ENCODE results near the gene GEMIN5. TPM values are rescaled to one million over a fixed set of nuclear protein-coding genes. Genes with fewer than 3 reads are reported as not detected.

The GEMIN5 gene
- total and polyA plus RNA-seq, 2 experiments from 2014 or later: 18.3 to 46.7 TPM

DNA sequence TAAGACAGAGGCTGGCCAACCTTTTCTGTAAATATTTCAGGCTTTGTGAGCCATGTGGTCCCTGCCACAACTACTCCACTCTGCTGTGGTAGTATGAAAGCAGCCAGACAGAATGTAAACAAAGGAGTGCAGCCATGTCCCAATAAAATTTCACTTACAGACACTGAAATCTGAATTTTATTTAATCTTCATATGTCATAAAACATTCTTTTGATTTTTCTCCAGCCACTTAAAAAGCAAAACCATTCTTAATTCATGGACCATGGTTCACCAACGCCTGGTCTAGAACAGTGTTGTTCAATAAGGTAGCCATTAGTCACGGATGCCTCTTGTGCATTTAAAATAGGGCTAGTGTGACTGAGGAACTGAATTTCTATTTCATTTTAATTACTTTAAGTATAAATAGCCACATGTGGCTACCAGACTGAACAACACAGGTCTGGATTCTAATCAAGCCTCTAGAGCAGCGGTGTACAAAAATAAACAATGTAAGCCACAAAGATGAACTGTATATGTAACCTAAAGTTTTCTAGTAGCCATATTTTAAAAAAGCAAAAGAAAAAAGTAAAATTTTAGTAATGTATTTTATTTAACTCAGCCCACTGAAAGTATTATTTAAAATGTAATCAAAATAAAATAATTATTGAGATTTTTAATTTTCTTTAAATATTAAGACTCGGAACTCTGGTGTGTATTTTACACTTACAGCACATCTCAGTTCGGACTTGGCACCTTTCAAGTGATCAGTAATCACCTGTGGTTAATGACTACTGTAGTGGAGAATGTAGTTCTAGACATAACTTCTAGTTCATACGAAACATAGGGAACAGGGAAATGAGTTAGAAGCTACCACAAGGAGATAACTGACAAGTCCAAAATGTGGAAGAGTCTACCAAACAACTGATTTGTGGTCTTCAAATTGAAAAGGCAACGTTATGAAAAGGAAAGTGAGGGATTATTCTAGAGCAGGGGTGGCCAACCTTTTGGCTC lies 14.3 kb downstream of the GEMIN5 start (continued):
- TF ChIP-seq, protein P1, sequence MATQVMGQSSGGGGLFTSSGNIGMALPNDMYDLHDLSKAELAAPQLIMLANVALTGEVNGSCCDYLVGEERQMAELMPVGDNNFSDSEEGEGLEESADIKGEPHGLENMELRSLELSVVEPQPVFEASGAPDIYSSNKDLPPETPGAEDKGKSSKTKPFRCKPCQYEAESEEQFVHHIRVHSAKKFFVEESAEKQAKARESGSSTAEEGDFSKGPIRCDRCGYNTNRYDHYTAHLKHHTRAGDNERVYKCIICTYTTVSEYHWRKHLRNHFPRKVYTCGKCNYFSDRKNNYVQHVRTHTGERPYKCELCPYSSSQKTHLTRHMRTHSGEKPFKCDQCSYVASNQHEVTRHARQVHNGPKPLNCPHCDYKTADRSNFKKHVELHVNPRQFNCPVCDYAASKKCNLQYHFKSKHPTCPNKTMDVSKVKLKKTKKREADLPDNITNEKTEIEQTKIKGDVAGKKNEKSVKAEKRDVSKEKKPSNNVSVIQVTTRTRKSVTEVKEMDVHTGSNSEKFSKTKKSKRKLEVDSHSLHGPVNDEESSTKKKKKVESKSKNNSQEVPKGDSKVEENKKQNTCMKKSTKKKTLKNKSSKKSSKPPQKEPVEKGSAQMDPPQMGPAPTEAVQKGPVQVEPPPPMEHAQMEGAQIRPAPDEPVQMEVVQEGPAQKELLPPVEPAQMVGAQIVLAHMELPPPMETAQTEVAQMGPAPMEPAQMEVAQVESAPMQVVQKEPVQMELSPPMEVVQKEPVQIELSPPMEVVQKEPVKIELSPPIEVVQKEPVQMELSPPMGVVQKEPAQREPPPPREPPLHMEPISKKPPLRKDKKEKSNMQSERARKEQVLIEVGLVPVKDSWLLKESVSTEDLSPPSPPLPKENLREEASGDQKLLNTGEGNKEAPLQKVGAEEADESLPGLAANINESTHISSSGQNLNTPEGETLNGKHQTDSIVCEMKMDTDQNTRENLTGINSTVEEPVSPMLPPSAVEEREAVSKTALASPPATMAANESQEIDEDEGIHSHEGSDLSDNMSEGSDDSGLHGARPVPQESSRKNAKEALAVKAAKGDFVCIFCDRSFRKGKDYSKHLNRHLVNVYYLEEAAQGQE (IDR thresholded peaks at IDR 0.05; ENCODE audit: unreplicated experiment): no peak
- TF ChIP-seq, protein P2, sequence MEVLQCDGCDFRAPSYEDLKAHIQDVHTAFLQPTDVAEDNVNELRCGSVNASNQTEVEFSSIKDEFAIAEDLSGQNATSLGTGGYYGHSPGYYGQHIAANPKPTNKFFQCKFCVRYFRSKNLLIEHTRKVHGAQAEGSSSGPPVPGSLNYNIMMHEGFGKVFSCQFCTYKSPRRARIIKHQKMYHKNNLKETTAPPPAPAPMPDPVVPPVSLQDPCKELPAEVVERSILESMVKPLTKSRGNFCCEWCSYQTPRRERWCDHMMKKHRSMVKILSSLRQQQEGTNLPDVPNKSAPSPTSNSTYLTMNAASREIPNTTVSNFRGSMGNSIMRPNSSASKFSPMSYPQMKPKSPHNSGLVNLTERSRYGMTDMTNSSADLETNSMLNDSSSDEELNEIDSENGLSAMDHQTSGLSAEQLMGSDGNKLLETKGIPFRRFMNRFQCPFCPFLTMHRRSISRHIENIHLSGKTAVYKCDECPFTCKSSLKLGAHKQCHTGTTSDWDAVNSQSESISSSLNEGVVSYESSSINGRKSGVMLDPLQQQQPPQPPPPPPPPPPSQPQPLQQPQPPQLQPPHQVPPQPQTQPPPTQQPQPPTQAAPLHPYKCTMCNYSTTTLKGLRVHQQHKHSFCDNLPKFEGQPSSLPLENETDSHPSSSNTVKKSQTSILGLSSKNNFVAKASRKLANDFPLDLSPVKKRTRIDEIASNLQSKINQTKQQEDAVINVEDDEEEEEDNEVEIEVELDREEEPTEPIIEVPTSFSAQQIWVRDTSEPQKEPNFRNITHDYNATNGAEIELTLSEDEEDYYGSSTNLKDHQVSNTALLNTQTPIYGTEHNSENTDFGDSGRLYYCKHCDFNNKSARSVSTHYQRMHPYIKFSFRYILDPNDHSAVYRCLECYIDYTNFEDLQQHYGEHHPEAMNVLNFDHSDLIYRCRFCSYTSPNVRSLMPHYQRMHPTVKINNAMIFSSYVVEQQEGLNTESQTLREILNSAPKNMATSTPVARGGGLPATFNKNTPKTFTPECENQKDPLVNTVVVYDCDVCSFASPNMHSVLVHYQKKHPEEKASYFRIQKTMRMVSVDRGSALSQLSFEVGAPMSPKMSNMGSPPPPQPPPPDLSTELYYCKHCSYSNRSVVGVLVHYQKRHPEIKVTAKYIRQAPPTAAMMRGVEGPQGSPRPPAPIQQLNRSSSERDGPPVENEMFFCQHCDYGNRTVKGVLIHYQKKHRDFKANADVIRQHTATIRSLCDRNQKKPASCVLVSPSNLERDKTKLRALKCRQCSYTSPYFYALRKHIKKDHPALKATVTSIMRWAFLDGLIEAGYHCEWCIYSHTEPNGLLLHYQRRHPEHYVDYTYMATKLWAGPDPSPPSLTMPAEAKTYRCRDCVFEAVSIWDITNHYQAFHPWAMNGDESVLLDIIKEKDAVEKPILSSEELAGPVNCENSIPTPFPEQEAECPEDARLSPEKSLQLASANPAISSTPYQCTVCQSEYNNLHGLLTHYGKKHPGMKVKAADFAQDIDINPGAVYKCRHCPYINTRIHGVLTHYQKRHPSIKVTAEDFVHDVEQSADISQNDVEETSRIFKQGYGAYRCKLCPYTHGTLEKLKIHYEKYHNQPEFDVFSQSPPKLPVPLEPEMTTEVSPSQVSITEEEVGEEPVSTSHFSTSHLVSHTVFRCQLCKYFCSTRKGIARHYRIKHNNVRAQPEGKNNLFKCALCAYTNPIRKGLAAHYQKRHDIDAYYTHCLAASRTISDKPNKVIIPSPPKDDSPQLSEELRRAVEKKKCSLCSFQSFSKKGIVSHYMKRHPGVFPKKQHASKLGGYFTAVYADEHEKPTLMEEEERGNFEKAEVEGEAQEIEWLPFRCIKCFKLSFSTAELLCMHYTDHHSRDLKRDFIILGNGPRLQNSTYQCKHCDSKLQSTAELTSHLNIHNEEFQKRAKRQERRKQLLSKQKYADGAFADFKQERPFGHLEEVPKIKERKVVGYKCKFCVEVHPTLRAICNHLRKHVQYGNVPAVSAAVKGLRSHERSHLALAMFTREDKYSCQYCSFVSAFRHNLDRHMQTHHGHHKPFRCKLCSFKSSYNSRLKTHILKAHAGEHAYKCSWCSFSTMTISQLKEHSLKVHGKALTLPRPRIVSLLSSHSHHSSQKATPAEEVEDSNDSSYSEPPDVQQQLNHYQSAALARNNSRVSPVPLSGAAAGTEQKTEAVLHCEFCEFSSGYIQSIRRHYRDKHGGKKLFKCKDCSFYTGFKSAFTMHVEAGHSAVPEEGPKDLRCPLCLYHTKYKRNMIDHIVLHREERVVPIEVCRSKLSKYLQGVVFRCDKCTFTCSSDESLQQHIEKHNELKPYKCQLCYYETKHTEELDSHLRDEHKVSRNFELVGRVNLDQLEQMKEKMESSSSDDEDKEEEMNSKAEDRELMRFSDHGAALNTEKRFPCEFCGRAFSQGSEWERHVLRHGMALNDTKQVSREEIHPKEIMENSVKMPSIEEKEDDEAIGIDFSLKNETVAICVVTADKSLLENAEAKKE (CRISPR knock-in tag; IDR thresholded peaks at IDR 0.05): no peak
- TF ChIP-seq ZNF114 (CRISPR knock-in tag; IDR thresholded peaks at IDR 0.05): no peak

DNA sequence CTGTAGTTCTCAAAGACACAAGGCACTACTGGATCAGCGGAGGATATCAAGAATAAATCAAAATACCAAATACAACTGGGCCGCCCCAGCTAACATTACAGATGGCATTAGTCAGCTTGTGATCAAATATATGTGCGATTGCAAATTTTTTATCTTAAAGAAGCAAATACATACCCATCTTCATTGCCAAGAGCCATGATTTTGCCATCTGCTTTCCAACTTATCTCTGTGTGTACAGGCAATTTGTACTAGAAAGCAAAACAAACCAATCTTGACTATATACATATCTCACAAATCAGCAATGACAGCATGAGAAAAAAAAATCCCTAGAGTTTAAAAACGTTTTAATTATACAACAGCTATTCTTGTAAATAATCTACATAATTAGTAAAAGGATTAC lies 20.3 kb downstream of the GEMIN5 start:
- DNase-seq (ENCODE audit: low spot score) (no peak), ATAC-seq (no peak)
- H3K4me3 ChIP-seq: no peak overlapping the region
- no peaks in the 10 kb centered on the region for H4K20me1 ChIP-seq (replicated peaks; ENCODE audit: insufficient read depth)
- Mint-ChIP-seq H3K9me3 (no peaks in the 10 kb centered on the region), H3K4me1 (no peaks in the 10 kb centered on the region), H3K4me3 (no peak overlapping the region), H3K27me3 (ENCODE audit: insufficient read depth, low read depth, poor library complexity) (no peaks in the 10 kb centered on the region), H3K27ac (no peak overlapping the region), H3K36me3 (ENCODE audit: low read depth) (peaks cover 51% of the 10 kb centered on the region)
- H3K79me2 ChIP-seq (replicated peaks; ENCODE audit: insufficient read depth): no peaks in the 10 kb centered on the region
- H3K27ac ChIP-seq (ENCODE audit: low read depth): no peak overlapping the region
- no peaks in the 10 kb centered on the region for H3F3A ChIP-seq (replicated peaks; ENCODE audit: low read depth)
- H3K4me1 ChIP-seq (ENCODE audit: insufficient read depth): no peaks in the 10 kb centered on the region
- H3K9me2 ChIP-seq (ENCODE audit: insufficient read depth): no peaks in the 10 kb centered on the region
- H3K27me3 ChIP-seq (ENCODE audit: insufficient read depth): no peaks in the 10 kb centered on the region
- H3K4me2 ChIP-seq: no peak overlapping the region
- H2AFZ ChIP-seq: no peak overlapping the region
- H3K36me3 ChIP-seq (ENCODE audit: insufficient read depth): peaks cover 59% of the 10 kb centered on the region
- TF ChIP-seq CREB1 (CRISPR knock-in tag; IDR thresholded peaks at IDR 0.05; ENCODE audit: low read depth) (no peak), ZNF114 (CRISPR knock-in tag; IDR thresholded peaks at IDR 0.05) (no peak), EZH2phosphoT487 (IDR thresholded peaks at IDR 0.05; ENCODE audit: unreplicated experiment) (no peak), JUNB (IDR thresholded peaks at IDR 0.05; ENCODE audit: unreplicated experiment) (no peak)
- TF ChIP-seq, protein P3, sequence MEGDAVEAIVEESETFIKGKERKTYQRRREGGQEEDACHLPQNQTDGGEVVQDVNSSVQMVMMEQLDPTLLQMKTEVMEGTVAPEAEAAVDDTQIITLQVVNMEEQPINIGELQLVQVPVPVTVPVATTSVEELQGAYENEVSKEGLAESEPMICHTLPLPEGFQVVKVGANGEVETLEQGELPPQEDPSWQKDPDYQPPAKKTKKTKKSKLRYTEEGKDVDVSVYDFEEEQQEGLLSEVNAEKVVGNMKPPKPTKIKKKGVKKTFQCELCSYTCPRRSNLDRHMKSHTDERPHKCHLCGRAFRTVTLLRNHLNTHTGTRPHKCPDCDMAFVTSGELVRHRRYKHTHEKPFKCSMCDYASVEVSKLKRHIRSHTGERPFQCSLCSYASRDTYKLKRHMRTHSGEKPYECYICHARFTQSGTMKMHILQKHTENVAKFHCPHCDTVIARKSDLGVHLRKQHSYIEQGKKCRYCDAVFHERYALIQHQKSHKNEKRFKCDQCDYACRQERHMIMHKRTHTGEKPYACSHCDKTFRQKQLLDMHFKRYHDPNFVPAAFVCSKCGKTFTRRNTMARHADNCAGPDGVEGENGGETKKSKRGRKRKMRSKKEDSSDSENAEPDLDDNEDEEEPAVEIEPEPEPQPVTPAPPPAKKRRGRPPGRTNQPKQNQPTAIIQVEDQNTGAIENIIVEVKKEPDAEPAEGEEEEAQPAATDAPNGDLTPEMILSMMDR (conservative IDR thresholded peaks at IDR 0.05; ENCODE audit: low read depth in 2 of 2): no peak
- TF ChIP-seq, protein P1 (IDR thresholded peaks at IDR 0.05; ENCODE audit: unreplicated experiment): no peak

Measured in GM23338 (cell line).